Measurements from ENCODE around the gene TOMM6. TPM values are rescaled to one million over a fixed set of nuclear protein-coding genes. Genes with fewer than 3 reads are reported as not detected.

Gene TOMM6
- polyA plus RNA-seq, 1 donor from 2014 or later, result 184 TPM

DNA sequence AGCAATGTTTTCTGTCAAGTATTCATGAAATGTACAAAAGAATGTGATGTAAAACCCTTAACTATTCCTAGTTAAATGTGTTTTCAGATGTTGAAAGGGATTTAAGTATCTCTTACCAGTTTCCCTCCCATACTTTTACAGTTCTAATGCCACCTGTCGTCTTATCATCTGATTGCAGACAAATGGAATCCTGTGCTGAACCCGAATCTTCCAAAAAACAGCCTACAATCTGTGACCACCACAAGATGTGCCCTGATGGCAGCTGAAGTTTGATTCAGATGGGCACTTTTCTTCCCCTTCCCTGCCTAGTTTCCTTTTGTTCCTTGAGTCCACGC, 1.9 kb downstream of the TOMM6 start:
- no peaks in the 10 kb centered on the region for H3F3A ChIP-seq (ENCODE audit: insufficient read depth, low read length, poor library complexity, severe bottlenecking)
- H4K20me1 ChIP-seq (ENCODE audit: insufficient read depth), result no peaks in the 10 kb centered on the region
- no peak overlapping the region for H3K27ac ChIP-seq (ENCODE audit: low read length)
- no peak overlapping the region for H3K4me3 ChIP-seq (ENCODE audit: low read length)
- H3K4me2 ChIP-seq (ENCODE audit: low read length), result no peak overlapping the region
- no peaks in the 10 kb centered on the region for H3K36me3 ChIP-seq (ENCODE audit: insufficient read depth, low read length)
- H3K79me2 ChIP-seq (replicated peaks; ENCODE audit: insufficient read depth, low read length), result peaks cover 3% of the 10 kb centered on the region
- no peak overlapping the region for H3K9ac ChIP-seq (ENCODE audit: low read length)
- H3K27me3 ChIP-seq (ENCODE audit: insufficient read depth, low read depth, low read length), result no peaks in the 10 kb centered on the region
- TF ChIP-seq RAD21 (conservative IDR thresholded peaks at IDR 0.05) (no peak), EZH2 (IDR thresholded peaks at IDR 0.05; ENCODE audit: borderline replicate concordance, insufficient read depth, low read length, poor library complexity, severe bottlenecking) (no peak), POLR2AphosphoS5 (IDR thresholded peaks at IDR 0.05) (no peak), SMC3 (conservative IDR thresholded peaks at IDR 0.05; ENCODE audit: poor library complexity) (no peak), EP300 (conservative IDR thresholded peaks at IDR 0.05; ENCODE audit: poor library complexity, severe bottlenecking) (no peak), TAF1 (IDR thresholded peaks at IDR 0.05; ENCODE audit: low read depth) (no peak), MXI1 (conservative IDR thresholded peaks at IDR 0.05; ENCODE audit: poor library complexity, severe bottlenecking) (no peak)
- TF ChIP-seq, protein P1, sequence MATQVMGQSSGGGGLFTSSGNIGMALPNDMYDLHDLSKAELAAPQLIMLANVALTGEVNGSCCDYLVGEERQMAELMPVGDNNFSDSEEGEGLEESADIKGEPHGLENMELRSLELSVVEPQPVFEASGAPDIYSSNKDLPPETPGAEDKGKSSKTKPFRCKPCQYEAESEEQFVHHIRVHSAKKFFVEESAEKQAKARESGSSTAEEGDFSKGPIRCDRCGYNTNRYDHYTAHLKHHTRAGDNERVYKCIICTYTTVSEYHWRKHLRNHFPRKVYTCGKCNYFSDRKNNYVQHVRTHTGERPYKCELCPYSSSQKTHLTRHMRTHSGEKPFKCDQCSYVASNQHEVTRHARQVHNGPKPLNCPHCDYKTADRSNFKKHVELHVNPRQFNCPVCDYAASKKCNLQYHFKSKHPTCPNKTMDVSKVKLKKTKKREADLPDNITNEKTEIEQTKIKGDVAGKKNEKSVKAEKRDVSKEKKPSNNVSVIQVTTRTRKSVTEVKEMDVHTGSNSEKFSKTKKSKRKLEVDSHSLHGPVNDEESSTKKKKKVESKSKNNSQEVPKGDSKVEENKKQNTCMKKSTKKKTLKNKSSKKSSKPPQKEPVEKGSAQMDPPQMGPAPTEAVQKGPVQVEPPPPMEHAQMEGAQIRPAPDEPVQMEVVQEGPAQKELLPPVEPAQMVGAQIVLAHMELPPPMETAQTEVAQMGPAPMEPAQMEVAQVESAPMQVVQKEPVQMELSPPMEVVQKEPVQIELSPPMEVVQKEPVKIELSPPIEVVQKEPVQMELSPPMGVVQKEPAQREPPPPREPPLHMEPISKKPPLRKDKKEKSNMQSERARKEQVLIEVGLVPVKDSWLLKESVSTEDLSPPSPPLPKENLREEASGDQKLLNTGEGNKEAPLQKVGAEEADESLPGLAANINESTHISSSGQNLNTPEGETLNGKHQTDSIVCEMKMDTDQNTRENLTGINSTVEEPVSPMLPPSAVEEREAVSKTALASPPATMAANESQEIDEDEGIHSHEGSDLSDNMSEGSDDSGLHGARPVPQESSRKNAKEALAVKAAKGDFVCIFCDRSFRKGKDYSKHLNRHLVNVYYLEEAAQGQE (IDR thresholded peaks at IDR 0.05; ENCODE audit: borderline replicate concordance), result no peak
- TF ChIP-seq, protein P2, sequence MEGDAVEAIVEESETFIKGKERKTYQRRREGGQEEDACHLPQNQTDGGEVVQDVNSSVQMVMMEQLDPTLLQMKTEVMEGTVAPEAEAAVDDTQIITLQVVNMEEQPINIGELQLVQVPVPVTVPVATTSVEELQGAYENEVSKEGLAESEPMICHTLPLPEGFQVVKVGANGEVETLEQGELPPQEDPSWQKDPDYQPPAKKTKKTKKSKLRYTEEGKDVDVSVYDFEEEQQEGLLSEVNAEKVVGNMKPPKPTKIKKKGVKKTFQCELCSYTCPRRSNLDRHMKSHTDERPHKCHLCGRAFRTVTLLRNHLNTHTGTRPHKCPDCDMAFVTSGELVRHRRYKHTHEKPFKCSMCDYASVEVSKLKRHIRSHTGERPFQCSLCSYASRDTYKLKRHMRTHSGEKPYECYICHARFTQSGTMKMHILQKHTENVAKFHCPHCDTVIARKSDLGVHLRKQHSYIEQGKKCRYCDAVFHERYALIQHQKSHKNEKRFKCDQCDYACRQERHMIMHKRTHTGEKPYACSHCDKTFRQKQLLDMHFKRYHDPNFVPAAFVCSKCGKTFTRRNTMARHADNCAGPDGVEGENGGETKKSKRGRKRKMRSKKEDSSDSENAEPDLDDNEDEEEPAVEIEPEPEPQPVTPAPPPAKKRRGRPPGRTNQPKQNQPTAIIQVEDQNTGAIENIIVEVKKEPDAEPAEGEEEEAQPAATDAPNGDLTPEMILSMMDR (IDR thresholded peaks at IDR 0.05; ENCODE audit: poor library complexity, severe bottlenecking), result no peak
- no peaks in the 10 kb centered on the region for H3K9me3 ChIP-seq (ENCODE audit: low read length)
- no peaks in the 10 kb centered on the region for H3K9me2 ChIP-seq (ENCODE audit: insufficient read depth, low read length)
- no peak overlapping the region for H2AFZ ChIP-seq (ENCODE audit: low read depth, low read length)

DNA sequence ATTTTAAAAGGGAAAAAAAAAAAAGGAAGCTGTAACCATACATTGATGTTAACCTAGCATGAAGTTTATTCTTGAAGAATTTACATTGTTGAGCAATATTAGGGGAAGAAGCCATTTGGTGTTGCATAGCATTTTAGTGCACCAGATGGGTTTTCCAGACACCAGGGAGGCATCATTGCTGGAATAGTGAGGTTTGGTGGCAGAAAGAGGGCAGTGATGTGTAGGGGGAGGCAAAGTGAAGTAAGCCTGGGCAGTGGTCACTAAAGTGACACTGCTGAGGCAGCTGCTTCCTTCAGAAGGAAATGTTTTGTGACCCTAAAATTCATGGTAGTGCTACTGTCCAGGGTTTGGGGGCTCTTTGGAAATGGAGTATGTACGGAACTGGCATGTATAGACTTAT, 2.6 kb downstream of the TOMM6 start:
- Histone ChIP-seq H3K9ac (ENCODE audit: low read length) (no peak overlapping the region), H3K4me3 (ENCODE audit: low read length) (no peak overlapping the region), H3K9me3 (ENCODE audit: low read length) (no peaks in the 10 kb centered on the region), H3K27ac (ENCODE audit: low read length) (no peak overlapping the region), H3K9me2 (ENCODE audit: insufficient read depth, low read length) (no peaks in the 10 kb centered on the region), H3K36me3 (ENCODE audit: insufficient read depth, low read length) (no peaks in the 10 kb centered on the region), H2AFZ (ENCODE audit: low read depth, low read length) (no peak overlapping the region), H4K20me1 (ENCODE audit: insufficient read depth) (no peaks in the 10 kb centered on the region), H3K4me2 (ENCODE audit: low read length) (no peak overlapping the region), H3K79me2 (replicated peaks; ENCODE audit: insufficient read depth, low read length) (peaks cover 3% of the 10 kb centered on the region), H3F3A (ENCODE audit: insufficient read depth, low read length, poor library complexity, severe bottlenecking) (no peaks in the 10 kb centered on the region), H3K27me3 (ENCODE audit: insufficient read depth, low read depth, low read length) (no peaks in the 10 kb centered on the region)
- TF ChIP-seq POLR2AphosphoS5 (IDR thresholded peaks at IDR 0.05) (no peak), EZH2 (IDR thresholded peaks at IDR 0.05; ENCODE audit: borderline replicate concordance, insufficient read depth, low read length, poor library complexity, severe bottlenecking) (no peak), EP300 (conservative IDR thresholded peaks at IDR 0.05; ENCODE audit: poor library complexity, severe bottlenecking) (no peak), TAF1 (IDR thresholded peaks at IDR 0.05; ENCODE audit: low read depth) (no peak), SMC3 (conservative IDR thresholded peaks at IDR 0.05; ENCODE audit: poor library complexity) (no peak), RAD21 (conservative IDR thresholded peaks at IDR 0.05) (no peak), MXI1 (conservative IDR thresholded peaks at IDR 0.05; ENCODE audit: poor library complexity, severe bottlenecking) (no peak)
- TF ChIP-seq, protein P2 (IDR thresholded peaks at IDR 0.05; ENCODE audit: poor library complexity, severe bottlenecking), result no peak
- TF ChIP-seq, protein P1 (IDR thresholded peaks at IDR 0.05; ENCODE audit: borderline replicate concordance), result no peak
